Activated CD8-positive, alpha-beta T cell treated with anti-CD3 and anti-CD28 coated beads for 36 hours (primary cell): ENCODE measurements around the gene TCHHL1. TPM values are rescaled to one million over a fixed set of nuclear protein-coding genes. Genes with fewer than 3 reads are reported as not detected.

ENCODE experiments used
- ATAC-seq: fragments of 200-7000 bp; cut with Tn5 transposase; one replicate; pipeline ENCODE4 v1.10.0; 2021; ENCODE audit warnings: mild to moderate bottlenecking, moderate library complexity
- CTCF ChIA-PET: fragments of 350-600 bp; sonication (Branson Sonifier 250); formaldehyde crosslinking; loops from one replicate; lab custom pipeline; 2021; ENCODE audit warnings: antibody characterized with exemption; lab: Charles Lee
- POLR2A ChIA-PET: fragments of 350-600 bp; sonication (Branson Sonifier 250); formaldehyde crosslinking; loops from one replicate; lab custom pipeline; 2021; ENCODE audit warnings: antibody characterized with exemption; lab: Charles Lee
- DNase-seq: peaks from one replicate; pipeline ENCODE4 v3.0.0-alpha.2; 2020
- H3K27ac Mint-ChIP-seq: one replicate; pipeline ENCODE4 v1.8.0; 2021; ENCODE audit warnings: mild to moderate bottlenecking, mixed read lengths
- H3K27me3 Mint-ChIP-seq: one replicate; pipeline ENCODE4 v1.8.0; 2021; ENCODE audit warnings: mixed read lengths
- H3K36me3 Mint-ChIP-seq: one replicate; pipeline ENCODE4 v1.8.0; 2021; ENCODE audit warnings: low read depth, mixed read lengths
- H3K4me1 Mint-ChIP-seq: one replicate; pipeline ENCODE4 v1.8.0; 2021; ENCODE audit warnings: low read depth, mixed read lengths
- H3K4me3 Mint-ChIP-seq: one replicate; pipeline ENCODE4 v1.8.0; 2021; ENCODE audit warnings: mild to moderate bottlenecking, moderate library complexity, mixed read lengths
- H3K9me3 Mint-ChIP-seq: one replicate; pipeline ENCODE4 v1.8.0; 2021; ENCODE audit warnings: mixed read lengths
- intact Hi-C: fragments of 100-400 bp; cut with micrococcal nuclease; formaldehyde crosslinking; loops from one replicate; pipeline ENCODE4 v1.10.0; 2022
- total RNA-seq, 2 experiments: library from RNA; stranded (reverse); gene quantifications; one replicate each; pipeline ENCODE4 v1.2.3, GENCODE V29; 2021
- TF ChIP-seq, protein P1 (sequence below): fragments of 200-600 bp; IDR thresholded peaks from one replicate; pipeline ENCODE4 v1.8.0; 2022; ENCODE audit warnings: antibody characterized with exemption, mild to moderate bottlenecking

The TCHHL1 gene
- total RNA-seq, 2 experiments from 2014 or later, result not detected

- Mint-ChIP-seq H3K4me3 (no peak overlapping the region), H3K4me1 (no peaks in the 10 kb centered on the region), H3K27me3 (peaks cover 22% of the 10 kb centered on the region), H3K27ac (no peak overlapping the region), H3K9me3 (no peaks in the 10 kb centered on the region), H3K36me3 (no peaks in the 10 kb centered on the region)
- ATAC-seq (no peak), DNase-seq (no peak)
- TF ChIP-seq, protein P1, sequence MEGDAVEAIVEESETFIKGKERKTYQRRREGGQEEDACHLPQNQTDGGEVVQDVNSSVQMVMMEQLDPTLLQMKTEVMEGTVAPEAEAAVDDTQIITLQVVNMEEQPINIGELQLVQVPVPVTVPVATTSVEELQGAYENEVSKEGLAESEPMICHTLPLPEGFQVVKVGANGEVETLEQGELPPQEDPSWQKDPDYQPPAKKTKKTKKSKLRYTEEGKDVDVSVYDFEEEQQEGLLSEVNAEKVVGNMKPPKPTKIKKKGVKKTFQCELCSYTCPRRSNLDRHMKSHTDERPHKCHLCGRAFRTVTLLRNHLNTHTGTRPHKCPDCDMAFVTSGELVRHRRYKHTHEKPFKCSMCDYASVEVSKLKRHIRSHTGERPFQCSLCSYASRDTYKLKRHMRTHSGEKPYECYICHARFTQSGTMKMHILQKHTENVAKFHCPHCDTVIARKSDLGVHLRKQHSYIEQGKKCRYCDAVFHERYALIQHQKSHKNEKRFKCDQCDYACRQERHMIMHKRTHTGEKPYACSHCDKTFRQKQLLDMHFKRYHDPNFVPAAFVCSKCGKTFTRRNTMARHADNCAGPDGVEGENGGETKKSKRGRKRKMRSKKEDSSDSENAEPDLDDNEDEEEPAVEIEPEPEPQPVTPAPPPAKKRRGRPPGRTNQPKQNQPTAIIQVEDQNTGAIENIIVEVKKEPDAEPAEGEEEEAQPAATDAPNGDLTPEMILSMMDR, result no peak
- intact Hi-C loops, result no loop called here
- ChIA-PET POLR2A (no interaction called here), CTCF (interaction anchor here (1.0 to 3.5 kb wide), 4 partner anchors 9 to 396 kb away, joined by 4 to 28 read pairs (median 6); no protein-coding TSS in a partner anchor)
Measured at GRCh38 chr1:152061952-152062351, 26.9 kb downstream of the TCHHL1 start.

DNA sequence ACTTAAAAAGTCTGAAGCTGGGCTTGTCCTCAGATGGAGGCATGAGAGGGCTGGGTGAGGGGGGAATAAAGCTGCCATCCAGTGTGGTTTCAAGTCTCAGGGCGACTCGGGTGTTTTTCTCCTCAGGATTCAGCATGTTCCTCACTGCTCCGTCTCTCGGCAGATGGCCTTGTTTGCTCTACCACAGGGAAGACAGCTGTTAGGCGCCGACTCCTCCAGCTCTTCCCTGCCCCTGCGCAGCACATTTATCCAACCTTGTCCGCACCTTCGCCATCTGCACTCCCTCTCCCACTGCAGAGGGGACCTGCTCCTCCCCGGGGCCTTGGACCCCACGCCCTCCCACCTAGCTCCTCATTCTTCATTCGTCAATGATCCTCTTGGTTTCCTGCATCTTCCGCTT lies 35.5 kb downstream of the TCHHL1 start:
- Mint-ChIP-seq H3K27me3 (peaks cover 14% of the 10 kb centered on the region), H3K27ac (no peak overlapping the region), H3K36me3 (no peaks in the 10 kb centered on the region), H3K9me3 (no peaks in the 10 kb centered on the region), H3K4me1 (peaks cover 3% of the 10 kb centered on the region), H3K4me3 (no peak overlapping the region)
- ChIA-PET CTCF (interaction anchor here (0.6 to 14.7 kb wide), 34 partner anchors 8 to 406 kb away, joined by 3 to 315 read pairs (median 5); partner anchors contain the start of genes FLG2, S100A11 and TCHH), POLR2A (interaction anchor here (0.6 to 1.2 kb wide), 2 partner anchors 59 to 512 kb away, joined by 3 to 4 read pairs; no protein-coding TSS in a partner anchor)
- ATAC-seq (no peak), DNase-seq (no peak)
- intact Hi-C loops, result loop anchor here (2.0 to 5.0 kb wide), 3 partner anchors 131 to 404 kb away; no protein-coding TSS in a partner anchor
- TF ChIP-seq, protein P1, result no peak

GRCh38 chr1:152052606-152053005 lies 36.3 kb downstream of the TCHHL1 start:
- ChIA-PET POLR2A (interaction anchor here (1.2 kb wide), 1 partner anchor 60 kb away, joined by 4 read pairs; no protein-coding TSS in a partner anchor), CTCF (interaction anchor here (0.6 to 14.7 kb wide), 34 partner anchors 9 to 406 kb away, joined by 3 to 315 read pairs (median 5); partner anchors contain the start of genes S100A11 and TCHH)
- intact Hi-C loops, result loop anchor here (2.0 to 5.0 kb wide), 3 partner anchors 132 to 405 kb away; no protein-coding TSS in a partner anchor
- no peak overlapping the region for H3K27ac Mint-ChIP-seq
- no peaks in the 10 kb centered on the region for H3K36me3 Mint-ChIP-seq
- H3K4me3 Mint-ChIP-seq, result no peak overlapping the region
- peaks cover 9% of the 10 kb centered on the region for H3K4me1 Mint-ChIP-seq
- DNase-seq (peak; percentile 92), ATAC-seq (no peak)
- TF ChIP-seq, protein P1, result peak; percentile 87
- H3K27me3 Mint-ChIP-seq, result peaks cover 8% of the 10 kb centered on the region
- no peaks in the 10 kb centered on the region for H3K9me3 Mint-ChIP-seq

DNA sequence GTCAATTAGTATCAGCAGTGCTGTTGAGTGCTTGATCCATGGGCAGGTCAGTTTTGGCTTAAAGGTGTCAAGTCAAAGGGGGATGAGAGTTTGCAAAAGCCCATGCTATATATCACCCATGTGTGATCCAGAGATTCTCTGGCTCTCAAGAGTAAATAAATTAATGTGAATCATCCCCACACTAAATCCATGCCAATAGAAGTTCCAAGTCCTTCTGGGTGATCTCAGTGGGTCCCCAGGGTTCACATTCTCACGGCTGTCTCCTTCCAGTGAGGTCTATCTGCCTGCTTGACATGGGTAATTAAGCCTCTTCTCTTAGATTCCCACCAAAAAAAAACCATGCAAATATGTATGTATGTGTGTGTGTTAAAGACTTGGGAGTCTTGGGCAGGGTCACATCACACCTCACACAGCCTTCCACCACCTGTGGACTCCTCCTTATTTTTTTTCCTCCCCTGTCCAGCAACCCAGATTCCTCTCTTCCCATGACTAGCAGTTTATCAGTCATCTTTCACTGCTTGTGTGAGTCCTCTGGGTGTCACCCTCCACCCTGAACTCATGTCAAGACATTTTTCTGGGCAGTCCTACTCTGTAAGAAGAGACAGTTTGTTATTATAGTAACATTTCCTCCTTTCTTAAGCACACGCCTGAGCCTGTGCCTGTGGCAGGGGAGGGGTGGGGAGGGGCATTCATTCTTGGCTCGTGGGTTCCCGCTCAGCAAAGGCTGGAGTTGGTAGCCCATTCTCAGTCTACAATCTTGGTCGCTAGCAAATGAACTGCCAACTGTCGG lies 37.8 kb downstream of the TCHHL1 start:
- TF ChIP-seq, protein P1, result no peak
- H3K9me3 Mint-ChIP-seq, result no peaks in the 10 kb centered on the region
- intact Hi-C loops, result loop anchor here (5.0 kb wide), 2 partner anchors 391 to 406 kb away; no protein-coding TSS in a partner anchor
- H3K36me3 Mint-ChIP-seq, result no peaks in the 10 kb centered on the region
- peaks cover 15% of the 10 kb centered on the region for H3K4me1 Mint-ChIP-seq
- H3K27ac Mint-ChIP-seq, result no peak overlapping the region
- ChIA-PET CTCF (interaction anchor here (0.8 to 14.7 kb wide), 9 partner anchors 10 to 408 kb away, joined by 3 to 315 read pairs (median 4); no protein-coding TSS in a partner anchor), POLR2A (no interaction called here)
- DNase-seq (no peak), ATAC-seq (no peak)
- H3K27me3 Mint-ChIP-seq, result peaks cover 8% of the 10 kb centered on the region
- no peak overlapping the region for H3K4me3 Mint-ChIP-seq
